Hepatocyte (in vitro differentiated cells): ENCODE data around the gene TXNDC16.

Source experiments
- CTCF ChIP-seq: fragments of 200-600 bp; sonication (generic); IDR thresholded peaks from 2 replicates; pipeline ENCODE4 v1.5.1; 2016; ENCODE audit warnings: antibody characterized with exemption, mild to moderate bottlenecking; ENCODE audit not compliant: poor library complexity
- EZH2 ChIP-seq: fragments of 200-600 bp; sonication (generic); IDR thresholded peaks from 2 replicates; pipeline ENCODE4 v1.6.1; 2016; ENCODE audit warnings: antibody characterized with exemption, mild to moderate bottlenecking, borderline replicate concordance
- EZH2phosphoT487 ChIP-seq: fragments of 200-600 bp; sonication (generic); IDR thresholded peaks from one replicate; pipeline ENCODE4 v1.6.1; 2018; ENCODE audit warnings: antibody characterized with exemption, mild to moderate bottlenecking, low read depth, moderate library complexity; ENCODE audit not compliant: unreplicated experiment, severe bottlenecking

GRCh38 chr14:52563120-52563519, 10.8 kb upstream of the TXNDC16 start:
- TF ChIP-seq CTCF (no peak), EZH2 (no peak), EZH2phosphoT487 (no peak)
